ENCODE data around the gene MYCBP2.

Gene MYCBP2

DNA sequence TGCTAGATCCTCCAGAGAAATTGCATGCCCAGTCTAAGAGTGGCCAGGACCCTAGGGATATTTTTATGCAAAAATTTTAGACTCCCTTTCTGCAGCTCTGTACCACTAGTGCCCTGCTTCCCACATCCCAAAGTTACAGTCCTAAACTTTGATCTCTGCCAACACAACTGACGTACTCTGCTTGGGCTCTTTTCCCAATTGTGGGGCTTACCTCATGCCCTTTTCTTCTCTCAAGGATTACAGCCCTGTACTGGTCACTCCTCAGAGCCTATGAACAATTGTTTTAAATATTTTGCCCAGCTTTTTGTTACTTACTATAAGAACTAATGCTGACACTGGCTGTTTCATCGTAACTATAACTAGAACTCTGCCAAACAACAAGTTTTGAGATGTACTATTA is 242.1 kb downstream of the MYCBP2 start:
- no peak for DNase-seq

DNA sequence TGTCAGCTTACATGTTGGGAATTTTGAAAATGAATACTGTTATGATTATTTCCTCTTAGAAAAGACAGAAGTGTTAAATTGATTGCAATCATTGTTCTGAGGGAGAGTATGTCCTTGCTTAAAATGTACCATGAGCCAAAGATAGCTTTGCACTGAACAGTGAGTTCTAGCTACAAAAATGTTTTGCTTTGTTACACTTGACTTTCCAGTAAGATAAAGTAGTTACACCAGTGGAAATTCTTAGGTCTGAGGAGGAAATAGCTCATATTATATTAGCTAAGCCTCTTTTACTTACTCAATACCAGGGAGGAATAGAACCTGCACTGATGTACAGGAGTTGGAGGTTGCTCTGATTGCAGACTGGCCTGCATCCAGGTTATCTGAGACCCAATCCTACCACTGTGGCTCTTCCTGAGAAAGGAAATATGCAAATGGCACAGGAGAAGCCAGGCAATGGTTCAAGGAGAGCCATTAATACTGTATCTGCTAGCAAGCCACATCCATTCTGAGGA is 246.9 kb downstream of the MYCBP2 start:
- no peak for DNase-seq

DNA sequence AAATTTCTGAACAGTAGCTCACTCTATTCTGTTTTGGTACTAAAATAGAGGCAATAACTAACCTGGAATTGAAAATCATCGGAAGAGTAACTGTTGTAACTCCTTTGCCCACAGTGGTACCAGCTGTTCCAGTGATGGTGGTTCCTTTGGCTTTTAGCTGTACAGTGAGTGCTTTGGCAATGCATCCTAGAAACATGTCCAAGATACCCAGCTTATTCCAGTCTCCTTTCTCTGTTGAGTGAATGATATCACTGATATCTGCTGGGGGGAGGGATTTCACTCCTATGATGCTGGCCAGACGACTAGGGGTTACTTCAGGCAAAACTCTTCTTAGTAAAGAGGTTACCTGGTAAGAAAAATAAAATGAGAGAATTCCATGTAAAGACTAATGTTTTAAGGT is 259.4 kb downstream of the MYCBP2 start:
- DNase-seq = no peak

DNA sequence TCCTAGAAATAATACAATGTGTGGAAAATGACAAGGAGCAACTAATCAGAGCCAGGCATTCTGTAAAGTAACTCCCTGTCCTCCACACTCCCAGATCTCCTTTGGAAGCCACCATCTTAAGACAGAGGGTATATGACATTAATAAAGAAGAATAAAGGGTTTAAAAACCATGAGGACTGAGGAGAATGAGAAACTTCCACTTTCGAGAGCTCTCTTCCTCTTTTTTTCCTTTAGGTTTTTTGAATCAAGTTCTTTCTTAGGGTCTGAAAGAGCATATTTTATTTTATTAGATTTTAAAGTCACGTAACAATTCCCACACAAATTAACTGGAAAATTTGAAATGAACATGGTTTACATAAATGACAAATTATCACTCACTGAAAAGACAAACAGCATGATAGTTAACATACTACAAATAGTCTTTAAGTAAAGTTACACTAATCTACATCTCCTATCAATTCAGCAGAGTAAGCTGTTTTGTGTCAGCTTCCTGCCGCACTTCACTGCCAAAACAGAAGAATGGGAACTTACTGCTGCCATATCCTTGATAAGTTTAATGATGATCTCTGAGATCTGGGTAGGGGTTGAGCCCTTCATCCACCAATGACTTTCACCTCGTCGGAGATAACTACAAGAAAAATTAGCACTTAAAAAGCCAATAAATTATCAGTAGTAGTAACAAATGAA is 261.3 kb downstream of the MYCBP2 start:
- DNase-seq = peak; percentile 74

- no peak for DNase-seq
Measured at GRCh38 chr13:77062097-77062496, 264.8 kb downstream of the MYCBP2 start.

- no peak for DNase-seq
Measured at GRCh38 chr13:77061362-77061761, 265.5 kb downstream of the MYCBP2 start.

DNA sequence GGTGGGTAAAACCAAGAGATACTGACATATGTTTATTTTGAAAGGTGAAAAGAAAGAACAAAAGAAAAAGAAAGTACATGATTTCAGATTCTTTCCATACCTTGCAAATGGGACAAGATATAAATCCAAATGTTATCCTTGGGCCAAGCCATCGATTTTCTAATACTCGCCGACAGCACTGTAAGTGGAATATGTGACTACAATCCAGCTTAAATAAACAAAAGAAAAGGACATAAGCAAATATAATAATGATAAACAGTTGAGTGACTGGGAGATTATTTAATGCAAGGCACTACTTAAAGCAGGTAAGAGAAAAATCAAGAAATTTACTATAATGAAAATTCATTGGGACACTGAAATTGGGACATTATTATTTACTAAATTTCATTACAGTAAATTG is 270.0 kb downstream of the MYCBP2 start:
- no peak for DNase-seq

GRCh38 chr13:77056382-77056781 is 270.5 kb downstream of the MYCBP2 start:
- no peak for DNase-seq

DNA sequence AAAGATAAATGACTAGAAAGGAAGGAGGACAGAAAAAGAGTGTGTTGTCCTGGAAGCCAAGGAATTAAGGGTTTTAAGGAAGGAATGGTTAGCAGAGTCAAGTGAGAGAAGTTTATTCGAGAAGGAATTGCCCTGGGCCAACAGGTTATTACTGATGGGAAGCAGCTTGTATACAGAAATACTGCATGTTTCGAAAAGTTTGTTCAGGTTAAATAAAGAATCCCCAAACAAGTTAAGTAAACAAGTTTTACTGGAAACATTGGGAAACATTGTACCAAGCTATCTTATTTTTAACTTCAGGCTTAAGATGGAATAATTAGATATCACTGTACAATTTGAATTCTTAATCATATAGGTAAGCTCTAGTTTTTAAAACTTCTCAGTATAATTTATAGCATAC is 271.7 kb downstream of the MYCBP2 start:
- DNase-seq = no peak

DNA sequence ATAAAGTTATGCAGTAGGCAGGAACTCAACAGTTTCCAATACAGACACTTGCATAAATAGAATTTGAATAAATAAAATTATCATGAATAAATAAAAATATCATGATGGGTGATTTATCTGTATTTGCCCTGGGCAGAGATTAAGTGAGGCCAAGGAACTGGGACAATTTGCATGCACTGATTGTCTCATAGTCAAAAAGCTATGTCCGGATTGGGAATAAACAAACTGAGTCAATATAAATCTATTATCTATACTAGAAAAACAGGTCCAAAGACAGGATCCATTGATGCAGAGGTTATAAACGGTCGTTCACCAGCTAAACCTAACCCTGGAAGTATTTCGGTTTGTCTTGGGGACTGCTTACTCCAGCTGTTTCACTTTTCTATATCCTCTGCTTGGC is 273.7 kb downstream of the MYCBP2 start:
- no peak for DNase-seq

GRCh38 chr13:77048681-77049080 is 278.2 kb downstream of the MYCBP2 start:
- peak; percentile 55 for DNase-seq

DNA sequence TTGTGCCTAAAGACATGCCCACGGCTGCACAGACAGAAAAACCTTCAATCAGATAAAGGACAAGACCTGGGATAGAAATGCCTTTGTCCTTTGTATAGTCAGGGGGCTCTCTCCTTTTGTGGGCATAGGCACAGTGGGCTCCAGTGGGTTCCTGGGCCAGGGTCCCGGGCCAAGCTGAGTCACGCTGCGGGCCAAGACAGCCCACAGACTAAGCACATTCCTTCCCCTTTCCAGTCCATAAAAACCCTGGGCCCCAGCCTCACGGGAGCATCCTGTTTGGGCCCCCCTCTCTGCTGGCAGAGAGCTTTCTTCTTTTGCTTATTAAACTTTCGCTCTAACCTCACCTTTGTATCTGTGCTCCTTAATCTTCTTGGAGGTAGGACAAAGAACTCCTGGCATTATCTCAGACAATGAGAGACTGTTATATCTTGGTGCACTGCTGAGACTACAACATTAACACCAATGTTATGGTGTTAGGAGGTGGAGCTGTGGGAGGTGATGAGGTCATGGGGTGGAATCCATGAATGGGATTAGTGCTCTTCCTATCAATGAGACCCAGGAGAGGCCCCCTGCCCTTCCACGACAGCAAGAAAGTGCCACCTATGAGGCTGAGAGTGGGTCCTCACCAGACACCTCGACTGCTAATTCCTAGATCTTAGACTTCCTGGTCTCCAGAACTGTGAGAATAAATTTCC is 279.1 kb downstream of the MYCBP2 start:
- no peak for DNase-seq

GRCh38 chr13:77042566-77043177 is 284.2 kb downstream of the MYCBP2 start:
- DNase-seq = peak; percentile 61

- DNase-seq = no peak
Measured at GRCh38 chr13:77040835-77041234, 286.1 kb downstream of the MYCBP2 start.

- DNase-seq = no peak
Measured at GRCh38 chr13:77040076-77040475, 286.8 kb downstream of the MYCBP2 start.

DNA sequence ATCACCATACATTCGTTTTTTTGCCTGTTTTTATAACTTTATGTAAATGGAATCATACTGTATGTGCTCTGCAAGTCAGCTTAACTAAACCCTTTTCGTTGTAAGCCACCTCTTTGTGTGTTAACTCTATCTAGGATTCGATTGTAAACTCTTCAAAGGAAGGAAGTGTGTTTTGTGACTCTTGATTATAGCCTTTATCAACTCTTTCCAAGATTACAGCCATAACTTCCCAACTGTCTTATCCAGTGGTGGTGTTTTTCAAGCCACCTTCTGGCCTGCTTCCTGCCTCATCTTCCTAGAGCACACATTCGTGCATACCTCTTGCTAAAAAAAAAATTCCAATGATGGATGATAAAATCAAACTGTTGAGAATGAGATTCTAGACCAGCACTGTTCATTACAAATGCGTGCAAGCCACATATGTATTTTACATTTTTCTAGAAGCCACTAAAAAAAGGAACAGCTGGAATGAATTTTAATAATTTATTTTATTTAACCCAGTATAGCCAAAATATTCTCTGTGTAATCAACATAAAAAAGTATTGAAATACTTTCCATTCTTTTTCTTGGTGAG is 287.9 kb downstream of the MYCBP2 start:
- DNase-seq = no peak

DNA sequence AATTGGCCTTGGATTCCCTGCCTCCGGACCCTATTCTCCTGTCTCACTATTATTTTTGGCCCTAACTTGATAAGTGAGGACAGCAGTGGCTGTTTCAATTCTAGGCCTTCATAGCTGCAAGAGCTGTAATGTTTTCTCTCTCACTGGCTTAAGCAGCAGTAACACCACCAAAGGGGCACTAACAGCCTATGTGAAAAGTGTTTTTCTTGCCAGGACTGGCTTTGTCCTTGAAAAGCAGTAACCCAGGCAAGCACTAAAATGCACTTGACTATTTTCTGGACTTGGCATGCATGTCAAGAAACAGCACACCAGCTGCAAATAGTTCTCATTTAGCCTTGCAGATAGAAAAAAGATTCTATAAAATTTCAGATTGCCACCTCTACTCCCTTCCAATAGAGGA is 290.6 kb downstream of the MYCBP2 start:
- no peak for DNase-seq

- DNase-seq = no peak
Measured at GRCh38 chr13:77034881-77035280, 292.0 kb downstream of the MYCBP2 start.

GRCh38 chr13:77033717-77034302 is 293.1 kb downstream of the MYCBP2 start:
- DNase-seq = no peak

DNA sequence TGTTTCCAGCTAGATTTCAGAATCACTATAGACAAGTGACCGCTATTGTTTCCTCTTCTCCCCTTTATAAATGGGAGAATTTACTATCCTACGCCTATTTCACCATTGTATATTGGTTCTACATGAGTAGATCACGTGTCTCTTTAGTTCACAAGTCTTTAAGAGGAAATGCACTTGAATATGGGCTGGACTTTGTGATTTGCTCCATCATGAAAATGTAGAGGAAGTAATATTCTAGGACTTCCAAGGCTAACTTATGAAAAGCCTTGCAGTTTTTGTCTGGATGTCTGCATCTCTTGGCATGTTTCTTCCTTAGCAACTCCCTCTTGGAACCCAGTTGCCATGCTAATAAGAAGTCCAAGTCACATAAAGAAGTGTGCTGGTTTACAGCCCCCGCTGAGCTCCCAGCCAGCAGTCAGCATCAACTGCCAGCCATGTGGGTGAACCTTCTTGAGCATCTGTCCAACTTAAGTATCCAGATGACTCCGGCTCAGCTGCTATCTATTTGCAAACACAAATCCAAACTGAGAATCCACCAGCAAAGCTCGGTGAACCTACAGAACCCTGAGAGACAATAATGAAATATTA is 295.1 kb downstream of the MYCBP2 start:
- DNase-seq = no peak

DNA sequence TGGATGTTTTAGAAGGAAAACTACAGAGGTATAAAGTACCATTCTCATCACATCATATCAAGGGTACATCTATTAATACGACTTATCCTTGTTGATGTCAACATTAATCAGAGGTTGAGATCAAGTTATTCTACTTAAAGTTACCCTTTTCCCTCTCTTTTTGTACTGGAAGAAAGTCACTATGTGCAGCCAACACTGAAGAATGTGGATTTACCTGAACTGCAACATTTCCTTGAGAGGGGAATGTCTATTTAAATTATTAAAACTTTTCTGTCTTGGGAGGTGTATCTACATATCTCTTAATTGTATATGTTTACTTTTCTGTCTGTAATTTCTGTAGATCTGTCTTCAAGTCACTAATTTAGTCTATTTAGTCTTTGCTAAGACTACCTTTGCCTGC is 297.5 kb downstream of the MYCBP2 start:
- no peak for DNase-seq

DNA sequence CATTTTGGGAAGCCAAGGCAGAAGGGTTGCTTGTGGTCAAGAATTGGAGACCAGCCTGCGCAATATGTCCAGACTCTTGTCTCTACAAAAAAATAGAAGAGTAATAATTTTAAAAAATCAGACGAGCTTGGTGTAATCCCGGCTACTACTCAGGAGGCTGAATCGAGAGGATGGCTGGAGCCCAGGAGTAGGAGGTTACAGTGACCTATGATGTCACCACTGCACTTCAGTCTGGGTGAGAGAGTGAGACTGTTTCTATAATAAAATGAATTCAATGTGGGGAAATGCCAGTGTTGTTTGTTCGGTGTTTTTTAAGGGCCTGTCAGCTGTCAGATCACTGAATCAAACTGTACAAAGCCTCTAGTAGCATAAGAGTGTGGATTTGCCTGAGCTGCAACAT is 298.7 kb downstream of the MYCBP2 start:
- DNase-seq = no peak

Measured in MV-4-11 (cell line).